NCI-H82 treated with DMSO at 0.1 percent for 48 hours (cell line): ENCODE results near the gene LRRC19.

Source experiments
- DNase-seq: peaks from one replicate; lab custom pipeline; 2025; ENCODE audit not compliant: unreplicated experiment; lab: John Stamatoyannopoulos, UW

The LRRC19 gene

GRCh38 chr9:27005491-27005890, at the start of gene LRRC19:
Gene LRRC19, minus strand, starts transcription at chr9:27005672. Its CDS starts 5,978 bp downstream, at chr9:26999694.
- no peak for DNase-seq

- DNase-seq = no peak
Observed at GRCh38 chr9:27054841-27055240, 49.4 kb upstream of the LRRC19 start.

GRCh38 chr9:27054125-27054524, 48.7 kb upstream of the LRRC19 start:
- no peak for DNase-seq

- no peak for DNase-seq
Observed at GRCh38 chr9:27053369-27054022, 48.0 kb upstream of the LRRC19 start.

GRCh38 chr9:27047136-27047535, 41.7 kb upstream of the LRRC19 start:
- DNase-seq = no peak

- peak; percentile 56 for DNase-seq
Observed at GRCh38 chr9:27043176-27043575, 37.7 kb upstream of the LRRC19 start.

- DNase-seq = peak; percentile 2
Observed at GRCh38 chr9:27042476-27042875, 37.0 kb upstream of the LRRC19 start.

- DNase-seq = peak; percentile 11
Observed at GRCh38 chr9:27041746-27042145, 36.3 kb upstream of the LRRC19 start.

GRCh38 chr9:27037499-27037898, 32.0 kb upstream of the LRRC19 start:
- DNase-seq = no peak

- peak; percentile 2 for DNase-seq
Observed at GRCh38 chr9:27033815-27034403, 28.4 kb upstream of the LRRC19 start.

GRCh38 chr9:27029186-27029585, 23.7 kb upstream of the LRRC19 start:
- DNase-seq = no peak

- no peak for DNase-seq
Observed at GRCh38 chr9:27022920-27023319, 17.4 kb upstream of the LRRC19 start.

GRCh38 chr9:27019589-27019988, 14.1 kb upstream of the LRRC19 start:
- no peak for DNase-seq

GRCh38 chr9:27003426-27004077, 1.9 kb downstream of the LRRC19 start:
- DNase-seq = no peak

GRCh38 chr9:26995810-26996209, 9.7 kb downstream of the LRRC19 start:
- DNase-seq = no peak

- no peak for DNase-seq
Observed at GRCh38 chr9:26983340-26983739, 22.1 kb downstream of the LRRC19 start.

- DNase-seq = no peak
Observed at GRCh38 chr9:26975728-26976707, 29.5 kb downstream of the LRRC19 start.

- no peak for DNase-seq
Observed at GRCh38 chr9:26974927-26975326, 30.5 kb downstream of the LRRC19 start.

- no peak for DNase-seq
Observed at GRCh38 chr9:26973989-26974388, 31.5 kb downstream of the LRRC19 start.

GRCh38 chr9:26971721-26972120, 33.8 kb downstream of the LRRC19 start:
- DNase-seq = no peak

GRCh38 chr9:26956860-26957233, 48.6 kb downstream of the LRRC19 start:
- no peak for DNase-seq
